Mammary epithelial cell (primary cell): ENCODE measurements around the gene SDHA.

ENCODE experiments used
- EZH2 ChIP-seq: IDR thresholded peaks from 2 replicates; pipeline ENCODE4 v1.6.1; 2012; ENCODE audit warnings: low read length, inconsistent platforms, borderline replicate concordance
- TF ChIP-seq, protein P1 (sequence below), 2 donors: IDR thresholded peaks in 1 of 2; conservative IDR thresholded peaks in 1 of 2; 2 replicates each; pipeline ENCODE4 v1.5.1; 2011 to 2012; ENCODE audit warnings: inconsistent platforms in 2 of 2, low read length in 2 of 2, mild to moderate bottlenecking in 2 of 2, control low read depth in 1 of 2, low read depth in 1 of 2; ENCODE audit not compliant: insufficient read depth in 1 of 2; ENCODE audit errors: extremely low read depth in 1 of 2

GRCh38 chr5:174291-174600, 43.9 kb upstream of the SDHA start:
- TF ChIP-seq, protein P1, sequence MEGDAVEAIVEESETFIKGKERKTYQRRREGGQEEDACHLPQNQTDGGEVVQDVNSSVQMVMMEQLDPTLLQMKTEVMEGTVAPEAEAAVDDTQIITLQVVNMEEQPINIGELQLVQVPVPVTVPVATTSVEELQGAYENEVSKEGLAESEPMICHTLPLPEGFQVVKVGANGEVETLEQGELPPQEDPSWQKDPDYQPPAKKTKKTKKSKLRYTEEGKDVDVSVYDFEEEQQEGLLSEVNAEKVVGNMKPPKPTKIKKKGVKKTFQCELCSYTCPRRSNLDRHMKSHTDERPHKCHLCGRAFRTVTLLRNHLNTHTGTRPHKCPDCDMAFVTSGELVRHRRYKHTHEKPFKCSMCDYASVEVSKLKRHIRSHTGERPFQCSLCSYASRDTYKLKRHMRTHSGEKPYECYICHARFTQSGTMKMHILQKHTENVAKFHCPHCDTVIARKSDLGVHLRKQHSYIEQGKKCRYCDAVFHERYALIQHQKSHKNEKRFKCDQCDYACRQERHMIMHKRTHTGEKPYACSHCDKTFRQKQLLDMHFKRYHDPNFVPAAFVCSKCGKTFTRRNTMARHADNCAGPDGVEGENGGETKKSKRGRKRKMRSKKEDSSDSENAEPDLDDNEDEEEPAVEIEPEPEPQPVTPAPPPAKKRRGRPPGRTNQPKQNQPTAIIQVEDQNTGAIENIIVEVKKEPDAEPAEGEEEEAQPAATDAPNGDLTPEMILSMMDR (conservative IDR thresholded peaks at IDR 0.05 in 1 of 2, IDR thresholded peaks at IDR 0.05 in 1 of 2; ENCODE audit: extremely low read depth in 1 of 2, insufficient read depth in 1 of 2, low read depth in 1 of 2, low read length in 2 of 2): no peak
- no peak for TF ChIP-seq EZH2
